GM19239 (cell line): ENCODE measurements around the gene SUSD6.
A peak's percentile ranks its signal among the peaks of the same experiment; 100 is the strongest.
"Not testable (repeated sequence)": the region's sequence is repeated elsewhere in the genome, so short reads cannot be mapped to it uniquely, and the experiment has no call there.

Experiments
- DNase-seq: peaks from one replicate; pipeline ENCODE4 v3.0.0; 2011; ENCODE audit warnings: low spot score; ENCODE audit not compliant: insufficient read length
- FAIRE-seq: peaks from 2 replicates; lab custom pipeline; 2011; peaks lifted over from hg19 to GRCh38; lab: Jason Lieb, UNC

Gene SUSD6

GRCh38 chr14:69587389-69587788 is 24.0 kb upstream of the SUSD6 start:
- FAIRE-seq (no peak), DNase-seq (no peak)

GRCh38 chr14:69591317-69591716 is 20.1 kb upstream of the SUSD6 start:
- DNase-seq, result no peak
- no peak for FAIRE-seq

- FAIRE-seq (no peak), DNase-seq (no peak)
Measured at GRCh38 chr14:69593018-69593677, 18.2 kb upstream of the SUSD6 start.

DNA sequence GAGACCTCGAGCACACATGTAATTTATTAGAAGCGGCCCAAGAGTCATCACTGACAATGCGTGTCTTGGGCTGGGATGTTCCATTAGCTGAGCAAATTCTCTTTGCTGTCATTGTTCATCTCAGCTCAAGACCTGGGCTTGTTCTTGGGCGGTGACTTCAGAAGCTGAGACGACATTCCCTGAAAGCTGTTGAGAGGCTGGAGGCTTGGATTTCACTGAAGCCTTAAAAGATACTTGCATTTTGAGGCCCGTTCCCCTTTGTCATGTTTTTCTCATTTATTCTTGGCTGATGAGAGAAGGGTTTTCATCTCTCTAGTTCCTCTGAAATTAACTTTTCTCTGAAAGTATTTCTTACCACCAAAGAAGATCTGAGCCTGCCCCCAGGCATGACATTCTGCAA is 16.6 kb upstream of the SUSD6 start:
- FAIRE-seq (no peak), DNase-seq (no peak)

GRCh38 chr14:69595336-69595735 is 16.1 kb upstream of the SUSD6 start:
- DNase-seq, result no peak

GRCh38 chr14:69599431-69599830 is 12.0 kb upstream of the SUSD6 start:
- DNase-seq, FAIRE-seq: not testable (repeated sequence)

More at GRCh38 chr14:69595336-69595735, 16.1 kb upstream of the SUSD6 start:
- FAIRE-seq, result no peak

DNA sequence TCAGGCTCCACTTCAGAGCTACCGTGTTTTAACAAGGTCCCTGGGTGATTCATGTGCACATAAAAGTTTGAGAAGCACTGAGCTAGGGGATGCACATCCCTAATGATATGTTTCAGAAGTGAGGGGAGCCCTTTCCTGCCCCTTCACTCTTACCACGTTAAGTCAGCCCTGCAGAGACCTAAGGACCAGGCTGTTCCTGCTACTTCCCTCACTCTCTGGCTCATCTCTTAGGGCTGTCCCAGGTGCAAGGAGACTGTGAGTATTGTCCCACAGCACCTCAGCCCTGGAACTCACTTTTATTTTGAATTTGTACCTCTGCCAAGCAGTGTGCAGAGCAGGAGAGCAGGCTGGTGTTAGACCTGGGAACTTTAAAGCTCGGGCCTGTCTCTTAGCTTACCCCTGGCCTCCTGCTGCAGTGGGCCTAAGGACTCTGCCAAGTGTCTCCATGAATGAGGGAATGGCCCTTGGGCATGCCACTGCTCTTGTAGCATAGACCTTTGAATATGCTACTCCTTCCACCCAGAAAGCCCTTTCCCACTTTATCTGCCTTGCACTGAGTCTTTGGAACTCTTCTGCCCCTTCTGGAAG is 11.0 kb upstream of the SUSD6 start:
- FAIRE-seq, result no peak
- no peak for DNase-seq

DNA sequence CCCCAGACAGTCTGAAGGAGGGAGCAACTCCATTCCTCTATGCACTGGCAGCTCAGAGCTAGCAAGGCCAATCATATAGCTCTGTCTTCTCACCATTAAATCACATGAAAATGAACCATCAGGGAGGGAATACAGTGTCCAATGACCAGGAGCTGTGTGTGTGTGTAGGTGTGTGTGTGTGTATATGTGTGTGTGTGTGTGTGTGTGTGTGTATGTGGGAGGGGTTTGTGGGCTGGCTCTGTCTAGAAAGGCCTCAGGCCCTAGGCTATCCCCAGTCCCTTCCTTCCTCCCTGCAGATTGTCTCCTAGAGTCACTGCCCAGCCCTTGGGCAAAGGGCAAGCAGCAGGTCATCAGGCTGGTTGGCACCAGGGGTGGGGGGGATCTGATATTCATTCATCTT is 5.7 kb upstream of the SUSD6 start:
- FAIRE-seq (no peak), DNase-seq (no peak)

DNA sequence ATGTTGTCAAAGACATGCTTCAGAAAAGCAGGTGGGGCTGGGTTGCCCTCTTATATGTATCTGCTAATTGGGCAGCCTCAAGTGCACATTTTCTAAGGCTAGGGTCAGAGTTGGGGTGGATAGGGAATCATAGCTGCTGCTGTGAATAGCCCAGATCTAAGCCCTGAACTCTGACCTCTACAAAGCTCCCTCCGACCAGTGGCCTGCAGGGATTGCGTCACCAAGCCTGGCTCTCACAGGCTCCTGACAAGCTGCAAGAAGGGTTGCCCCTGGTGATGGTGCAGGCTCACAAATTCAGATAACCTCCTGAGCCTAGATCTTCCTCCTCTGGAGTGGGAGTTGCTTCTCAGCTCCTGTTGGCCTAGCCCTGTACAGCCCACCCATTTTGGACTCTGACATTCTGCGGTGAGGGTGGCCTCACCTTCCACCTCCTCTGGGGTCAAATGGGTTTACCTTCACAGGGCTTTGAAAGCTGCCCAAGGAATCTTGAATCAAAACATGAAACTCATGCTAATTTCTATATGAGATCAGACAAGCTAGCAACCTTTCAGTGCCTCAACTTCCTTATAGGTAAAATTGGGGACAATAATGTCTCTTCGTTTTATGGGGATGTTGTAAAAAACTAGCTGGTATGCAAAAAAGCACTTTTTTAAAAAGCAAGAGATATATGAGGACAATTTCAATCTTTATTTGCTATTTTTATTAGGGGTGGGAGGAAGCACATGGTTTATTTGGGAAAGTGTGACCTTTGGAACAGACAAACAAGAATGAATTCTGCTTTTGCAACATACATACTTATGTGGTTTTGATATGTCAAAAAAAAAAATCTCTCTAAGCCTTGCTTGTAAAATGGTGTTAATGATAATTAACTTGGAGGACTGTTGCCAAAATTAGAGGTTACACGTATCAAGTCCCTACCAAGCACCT is 4.9 kb upstream of the SUSD6 start:
- no peak for DNase-seq
- FAIRE-seq, result no peak

DNA sequence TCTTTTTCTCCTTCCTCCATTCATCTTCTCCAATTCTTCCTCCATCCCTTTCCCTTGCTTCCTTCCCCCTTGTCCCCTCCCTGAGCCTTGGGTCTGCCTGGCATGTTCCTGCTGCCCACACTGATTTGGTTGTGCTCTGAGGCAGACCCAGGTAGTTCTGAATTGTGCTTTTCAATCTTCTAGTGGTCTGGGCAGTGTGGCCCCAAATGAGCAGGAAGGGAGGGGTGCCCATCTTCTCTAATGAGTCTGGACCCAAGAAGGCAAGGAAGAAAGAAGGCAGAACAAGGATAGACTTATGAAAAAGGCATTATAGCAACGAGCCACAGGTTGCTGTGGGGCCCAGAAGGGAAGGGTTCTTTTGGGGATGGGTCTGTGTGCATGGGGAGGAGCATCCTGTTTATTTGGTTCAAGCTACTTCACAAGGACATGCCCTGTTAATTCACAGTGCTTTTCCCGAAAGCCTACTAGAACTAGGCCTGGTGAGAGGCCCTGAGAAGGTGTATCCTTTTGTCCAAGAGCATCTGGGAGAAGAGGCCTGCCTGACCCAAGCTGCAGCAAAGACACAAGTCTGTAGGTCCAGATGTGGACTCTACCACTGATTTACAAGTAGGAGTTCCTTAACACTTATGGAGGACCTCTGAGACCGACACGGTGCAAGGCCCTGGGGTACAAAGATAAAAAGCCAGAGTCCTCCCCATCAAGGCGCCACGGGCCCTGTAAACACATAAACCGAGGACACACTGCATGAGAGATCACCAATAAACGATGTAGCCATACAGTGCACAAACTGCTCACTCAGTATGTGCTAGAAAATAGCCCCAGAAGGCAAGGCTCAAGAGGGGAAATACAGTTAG is 1.1 kb upstream of the SUSD6 start:
- DNase-seq, result no peak
- no peak for FAIRE-seq

GRCh38 chr14:69610874-69611171 is 573 bp upstream of the SUSD6 start:
- DNase-seq (no peak), FAIRE-seq (no peak)

- DNase-seq, result no peak
- no peak for FAIRE-seq
Measured at GRCh38 chr14:69612014-69612782, 802 bp downstream of the SUSD6 start.

GRCh38 chr14:69612783-69613130 is 1.4 kb downstream of the SUSD6 start:
- no peak for FAIRE-seq
- no peak for DNase-seq

GRCh38 chr14:69613312-69614073 is 2.1 kb downstream of the SUSD6 start:
- no peak for DNase-seq
- peak; percentile 66 for FAIRE-seq

DNA sequence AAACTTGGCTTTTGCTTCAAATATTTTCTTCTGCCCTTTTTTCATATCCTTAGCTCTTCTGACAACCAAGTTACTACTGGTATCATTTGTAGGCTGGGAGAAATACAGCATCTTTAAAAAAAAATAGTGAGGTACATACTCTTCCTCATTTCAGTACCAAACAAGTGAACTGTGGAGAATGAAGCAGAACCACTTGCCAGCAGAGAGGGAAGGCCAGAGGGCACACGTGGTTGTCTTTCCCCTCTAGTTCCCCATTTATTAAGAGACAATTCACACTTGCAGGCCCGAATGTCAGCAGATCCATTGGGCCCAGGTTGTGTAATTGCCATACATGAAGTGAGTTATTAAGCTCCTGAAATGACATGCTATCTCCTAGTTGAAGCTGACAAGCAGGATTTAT is 3.2 kb downstream of the SUSD6 start:
- DNase-seq, result no peak
- peak; percentile 92 for FAIRE-seq

DNA sequence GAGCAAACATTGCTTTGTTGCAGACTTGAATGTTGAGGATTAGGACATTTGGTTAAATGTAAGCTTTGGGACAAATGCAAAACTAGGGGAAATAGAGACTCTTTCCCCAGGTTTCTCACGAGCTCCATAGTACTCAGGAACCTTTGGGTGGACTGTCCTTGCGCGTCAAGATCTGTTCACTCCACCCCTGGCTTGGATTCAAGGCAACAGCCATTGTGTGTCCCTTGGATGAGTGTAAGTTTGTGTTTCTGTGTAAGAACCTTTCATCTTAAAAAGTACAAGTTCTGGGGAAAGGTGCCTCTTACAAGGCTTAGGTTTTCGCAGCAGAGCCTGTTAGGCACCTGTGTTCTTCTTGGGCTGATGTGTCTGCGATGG is 3.7 kb downstream of the SUSD6 start:
- DNase-seq (no peak), FAIRE-seq (no peak)

DNA sequence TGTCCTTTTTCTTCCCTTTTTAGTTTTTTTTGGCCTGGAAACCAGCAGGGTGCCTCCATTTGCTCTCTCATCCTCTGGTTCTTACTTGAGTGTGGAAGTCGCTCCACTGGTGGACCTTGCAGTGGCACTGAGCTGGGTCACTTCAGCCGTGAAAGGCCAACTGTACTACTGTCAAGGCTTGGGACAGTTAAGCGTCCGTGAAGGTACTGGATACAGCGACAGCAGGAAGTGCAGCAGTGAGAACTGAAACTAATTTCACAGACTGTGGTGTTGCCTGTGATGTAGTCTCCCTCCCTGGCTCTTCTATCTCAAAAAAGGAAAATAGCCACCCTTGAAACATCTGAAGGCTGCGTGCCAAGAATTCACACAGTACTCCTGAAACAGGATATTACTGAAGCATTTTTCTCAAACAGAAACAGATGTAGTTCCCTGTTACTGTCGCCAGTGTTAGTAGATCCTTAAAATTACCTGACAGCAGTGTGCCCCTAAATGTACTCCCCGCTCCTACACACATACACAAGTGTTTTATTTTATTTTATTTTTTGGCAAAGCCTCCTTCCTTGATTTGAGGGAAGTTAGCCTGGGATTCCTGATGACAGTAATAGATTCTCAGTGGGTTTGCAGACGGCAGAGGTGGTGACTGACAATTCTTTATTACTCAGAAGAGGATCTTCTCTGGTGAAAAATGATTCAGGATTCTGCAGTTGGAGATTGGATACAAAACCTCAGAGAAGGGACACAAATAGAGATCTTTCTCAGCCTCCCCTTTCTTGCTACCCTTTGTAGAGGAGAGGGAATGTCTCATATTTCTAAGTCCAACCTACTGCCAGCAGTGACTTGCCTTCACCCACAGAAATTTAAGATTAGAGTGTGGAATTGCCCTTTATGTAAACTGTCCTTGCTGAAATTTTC is 4.4 kb downstream of the SUSD6 start:
- FAIRE-seq, result peak; percentile 99
- DNase-seq, result no peak

GRCh38 chr14:69616408-69616773 is 5.0 kb downstream of the SUSD6 start:
- DNase-seq (no peak), FAIRE-seq (no peak)
